PC-9 (cell line): ENCODE data around the gene ZNF428.

Experiments
- CTCF ChIP-seq: fragments of 200-600 bp; sonication (generic); conservative IDR thresholded peaks from 2 replicates; pipeline ENCODE4 v1.6.1; 2017; ENCODE audit warnings: mixed run types, antibody characterized with exemption, mild to moderate bottlenecking, moderate library complexity
- EZH2 ChIP-seq: fragments of 200-600 bp; sonication (generic); IDR thresholded peaks from 2 replicates; pipeline ENCODE4 v1.8.0; 2017; ENCODE audit warnings: antibody characterized with exemption, low read depth

DNA sequence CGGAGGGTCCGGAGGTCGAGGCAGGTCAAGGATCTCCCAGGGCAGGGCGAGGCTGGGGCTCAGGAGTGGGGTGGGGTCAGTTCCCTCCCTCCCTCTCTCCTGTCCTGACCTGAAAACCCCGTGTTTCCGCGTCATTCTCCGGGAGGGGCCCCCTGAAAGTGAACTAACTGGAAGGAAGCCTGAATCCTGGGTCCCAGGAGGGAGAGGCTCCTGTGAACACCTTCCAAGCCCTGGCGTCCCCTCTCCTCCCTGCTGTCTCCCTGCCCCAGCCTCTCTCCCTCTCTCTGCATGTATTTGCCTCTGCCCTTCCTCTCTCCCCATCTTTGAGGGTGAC lies 21.0 kb upstream of the ZNF428 start:
- TF ChIP-seq CTCF = no peak
- TF ChIP-seq EZH2 = no peak
